NCI-H748 treated with DMSO at 0.1 percent for 48 hours (cell line): ENCODE results near the gene RALGAPB.
"Not testable (repeated sequence)": the region's sequence is repeated elsewhere in the genome, so short reads cannot be mapped to it uniquely, and the experiment has no call there.

ENCODE experiments used
- DNase-seq: peaks from one replicate; lab custom pipeline; 2025; lab: John Stamatoyannopoulos, UW

RALGAPB gene

DNA sequence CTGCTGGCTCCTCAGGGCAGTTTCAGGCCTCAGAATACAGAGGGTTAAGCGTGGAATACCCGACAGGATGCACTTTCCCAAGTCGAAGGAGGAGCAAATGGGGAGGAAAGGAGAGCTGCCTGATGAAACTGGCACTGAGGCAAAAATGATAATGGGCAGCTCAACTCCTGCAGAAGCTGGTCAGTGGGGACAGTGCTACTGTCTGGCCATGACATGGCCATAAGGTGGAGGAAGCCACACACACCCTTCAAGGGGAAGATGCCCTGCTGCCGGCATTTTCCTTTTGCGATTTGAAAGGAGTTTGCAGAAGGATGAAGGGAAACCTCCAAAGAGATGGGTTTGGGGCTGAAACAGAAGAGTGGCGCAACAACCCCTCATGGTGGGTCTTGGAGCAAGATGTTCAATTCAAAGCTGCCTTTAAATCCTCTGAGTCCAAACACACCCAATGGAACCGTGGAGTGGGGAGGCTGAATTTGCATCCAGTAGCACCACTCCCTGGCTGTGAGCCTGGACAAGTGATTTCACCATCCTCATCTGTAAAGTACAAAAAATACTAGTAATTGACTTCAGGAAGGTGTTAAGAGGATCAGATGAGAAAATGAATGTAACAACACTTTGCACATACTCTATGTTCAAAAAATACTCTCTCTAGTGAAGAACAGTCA is 111.6 kb downstream of the RALGAPB start:
- DNase-seq: no peak

DNA sequence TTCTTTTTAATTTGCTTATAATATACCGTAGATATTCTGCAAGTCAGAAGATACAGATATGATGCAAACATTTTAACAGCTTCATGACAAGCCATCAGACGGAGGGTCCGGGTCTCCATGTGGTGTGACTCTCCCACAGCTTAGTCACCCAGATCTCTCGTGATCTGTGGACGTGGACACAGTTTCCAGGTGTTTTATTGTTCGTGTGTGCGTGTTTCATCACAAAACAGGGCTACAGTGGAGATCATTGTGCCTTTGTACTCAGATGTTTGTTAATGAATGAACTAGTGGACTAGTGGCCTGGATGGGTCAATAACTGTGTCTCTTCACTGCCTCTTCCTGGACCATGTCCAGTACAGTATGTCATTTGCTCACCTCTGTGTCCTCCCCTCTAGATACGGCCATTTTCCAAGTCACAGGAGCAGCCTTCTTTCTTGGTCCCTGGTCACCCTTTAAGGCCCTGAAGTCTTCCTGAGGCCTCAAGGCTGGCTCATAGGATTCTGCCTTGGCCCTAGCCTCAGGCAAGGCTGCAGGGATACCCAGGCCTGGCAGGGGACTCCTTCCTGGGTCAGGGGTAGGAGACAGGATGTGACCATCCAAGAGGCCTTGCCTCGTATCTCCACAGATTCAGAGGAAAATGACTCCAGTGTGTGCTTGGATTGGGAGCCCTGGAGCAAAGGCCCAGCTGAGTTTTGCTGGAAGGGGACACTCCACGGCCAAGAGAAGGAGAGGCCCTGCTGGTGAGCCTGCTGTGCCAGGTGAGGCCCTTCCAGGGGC is 112.9 kb downstream of the RALGAPB start:
- DNase-seq: no peak

DNA sequence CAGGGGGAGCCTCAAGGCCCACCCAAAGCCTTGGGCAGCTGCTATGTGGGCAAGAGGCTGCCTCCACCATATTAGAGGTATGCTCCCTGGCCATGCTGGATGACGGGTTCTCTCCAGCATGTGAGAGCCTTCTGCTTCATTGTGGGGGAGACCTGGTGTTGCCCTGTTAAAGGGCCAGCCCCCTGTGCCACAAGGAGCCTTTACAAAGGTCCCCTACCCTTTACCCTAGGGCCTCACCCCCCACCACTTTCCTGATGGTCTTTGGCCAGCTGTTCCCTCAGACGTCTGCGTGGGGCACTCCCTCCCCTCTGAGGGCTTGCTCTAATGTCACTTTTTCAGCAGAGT is 113.5 kb downstream of the RALGAPB start:
- no peak for DNase-seq

DNA sequence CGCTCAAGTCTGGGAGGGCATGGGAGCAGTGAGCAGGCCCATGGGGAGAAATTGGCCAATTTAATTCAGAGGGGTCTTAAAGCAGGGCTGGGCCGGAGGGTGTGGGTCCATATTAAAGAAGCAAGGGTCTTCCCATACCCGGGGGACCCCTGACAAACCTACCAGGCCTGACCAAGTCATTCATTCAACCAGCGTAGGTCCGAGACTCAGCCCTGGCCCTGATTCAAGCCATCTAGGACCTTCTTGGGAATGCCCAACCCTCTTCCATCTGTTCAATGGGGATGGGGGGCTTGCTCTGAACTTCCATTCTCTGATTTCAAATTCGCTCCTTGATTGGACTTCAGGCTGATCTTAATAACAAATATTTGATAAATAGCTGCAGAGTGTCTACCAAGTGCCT is 115.7 kb downstream of the RALGAPB start:
- no peak for DNase-seq

DNA sequence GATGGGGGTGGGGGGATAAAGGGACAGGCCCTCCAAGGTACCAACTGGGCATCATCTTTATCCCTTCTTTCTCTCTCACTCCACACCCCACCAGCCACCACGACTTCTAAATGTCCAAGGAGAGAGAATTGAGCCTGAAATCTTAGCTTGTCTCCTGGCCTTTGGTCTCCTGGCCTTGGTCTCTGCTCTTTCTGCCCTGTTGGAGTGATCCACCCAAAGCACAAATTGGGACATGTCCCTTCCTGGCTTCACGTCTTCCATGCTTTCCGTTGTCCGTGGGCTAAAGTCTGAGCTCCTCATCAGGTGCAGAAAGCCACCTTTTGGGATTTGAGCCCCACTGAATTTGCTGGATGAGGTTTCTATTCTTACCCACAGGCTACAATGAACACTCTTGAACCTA is 116.7 kb downstream of the RALGAPB start:
- no peak for DNase-seq

DNA sequence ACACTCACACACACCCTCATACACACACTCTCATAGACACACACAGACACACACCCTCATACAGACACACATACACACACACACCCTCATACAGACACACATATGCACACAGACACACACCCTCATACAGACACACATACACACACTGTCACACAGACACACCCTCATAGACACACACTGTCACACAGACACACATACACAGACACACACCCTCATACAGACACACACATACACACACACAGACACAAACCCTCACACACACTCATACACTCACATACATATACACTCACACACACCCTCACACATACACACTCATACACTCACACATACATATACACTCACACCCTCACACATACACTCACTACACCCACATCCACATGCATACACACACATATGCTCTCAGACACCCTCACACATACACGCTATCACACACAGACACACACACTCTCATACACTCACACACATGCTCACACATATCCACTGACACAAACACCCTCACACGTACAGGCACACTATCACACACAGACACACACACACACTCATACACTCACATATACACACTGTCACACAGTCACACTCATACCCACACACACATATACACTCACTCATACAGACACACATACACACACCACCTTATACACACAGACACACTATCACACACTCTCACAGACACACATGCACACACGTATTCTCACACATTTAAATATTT is 117.5 kb downstream of the RALGAPB start:
- no peak for DNase-seq

DNA sequence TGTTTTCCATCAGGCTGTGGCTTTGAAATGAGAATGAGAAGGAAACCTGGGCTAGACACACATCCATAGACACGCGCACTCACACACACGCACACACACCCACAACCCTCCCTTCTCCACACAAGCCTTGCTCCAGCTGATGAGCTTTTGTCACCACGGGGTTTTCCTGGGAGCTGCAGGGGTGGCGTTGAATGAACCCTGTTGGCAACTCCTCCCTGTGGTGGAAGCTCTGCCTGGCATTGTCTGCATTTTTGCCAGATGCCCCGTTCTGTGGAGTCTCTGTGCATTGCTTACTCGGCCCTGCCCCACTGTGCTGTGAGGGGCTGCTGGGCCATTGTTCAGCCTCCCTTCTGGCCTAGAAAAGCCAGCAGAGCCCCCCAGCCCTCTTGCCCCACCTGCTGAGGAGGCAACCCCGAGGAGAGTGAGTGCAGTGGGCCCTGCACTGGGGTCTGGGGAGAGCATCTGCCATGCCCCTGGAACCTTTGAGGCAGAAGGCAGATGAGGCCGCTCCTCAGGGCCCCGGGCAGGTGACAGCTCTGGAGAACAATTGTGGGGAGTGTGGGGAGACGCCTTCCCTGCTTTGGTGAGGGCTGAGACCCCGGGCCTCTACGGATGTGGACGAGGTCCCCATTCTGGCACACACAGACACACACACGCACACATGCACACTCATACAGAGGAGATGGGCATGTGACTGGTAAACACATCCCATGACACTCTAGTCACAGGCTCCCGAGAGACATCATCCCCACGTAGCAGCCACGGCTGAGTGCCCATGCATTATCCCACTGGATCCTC is 118.2 kb downstream of the RALGAPB start:
- no peak for DNase-seq

DNA sequence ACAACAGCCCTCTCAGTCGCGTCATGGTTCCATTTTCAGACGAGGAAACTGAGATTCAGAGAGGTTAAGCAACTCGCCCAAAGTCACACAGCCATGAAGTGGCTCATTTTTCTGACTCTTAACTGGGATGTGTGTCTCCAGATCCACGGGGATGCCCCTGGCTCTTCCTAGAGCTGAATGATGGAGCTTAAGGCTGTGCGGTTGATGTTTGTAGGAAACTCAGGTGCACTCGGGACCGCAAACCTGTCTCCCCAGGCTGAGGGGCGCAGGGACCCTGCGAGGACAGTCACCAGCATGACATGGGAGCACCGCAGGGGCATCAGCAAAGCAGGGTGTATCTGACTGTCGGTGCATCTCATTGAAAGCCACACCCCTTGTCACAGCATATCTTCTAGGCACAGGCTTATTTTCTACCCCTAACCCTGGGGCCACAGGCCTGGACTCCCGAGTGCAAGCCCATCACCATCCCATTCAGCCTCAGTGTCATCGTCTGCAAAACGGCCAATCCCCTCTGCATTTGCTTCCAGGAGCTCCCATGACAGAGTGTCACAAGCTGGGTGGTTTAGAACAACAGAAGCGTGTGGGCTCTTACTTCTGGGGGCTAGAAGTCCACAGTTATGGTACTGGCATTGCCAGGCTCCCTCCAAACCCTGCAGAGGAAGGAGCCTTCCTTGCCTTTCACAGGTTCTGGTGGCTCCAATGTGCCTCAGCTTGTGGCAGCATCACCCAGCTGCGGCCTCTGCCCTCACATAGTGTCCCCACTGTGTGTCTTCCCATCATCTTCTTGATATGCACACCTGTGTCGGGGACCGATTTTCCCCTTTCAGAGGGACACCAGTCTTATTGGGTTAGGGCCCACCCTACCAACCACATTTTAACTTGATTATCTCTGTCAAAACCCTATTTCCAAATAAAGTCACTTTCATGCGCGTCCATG is 119.1 kb downstream of the RALGAPB start:
- DNase-seq: no peak

DNA sequence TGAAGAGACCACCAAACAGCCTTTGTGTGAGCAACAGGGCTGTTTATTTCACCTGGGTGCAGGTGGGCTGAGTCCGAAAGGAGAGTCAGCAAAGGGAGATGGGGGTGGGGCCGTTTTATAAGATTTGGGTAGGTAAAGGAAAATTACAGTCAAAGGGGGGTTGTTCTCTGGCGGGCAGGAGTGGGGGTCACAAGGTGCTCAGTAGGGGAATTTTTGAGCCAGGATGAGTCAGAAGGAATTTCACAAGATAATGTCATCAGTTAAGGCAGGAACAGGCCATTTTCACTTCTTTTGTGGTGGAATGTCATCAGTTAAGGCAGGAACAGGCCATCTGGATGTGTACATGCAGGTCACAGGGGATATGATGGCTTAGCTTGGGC is 119.8 kb downstream of the RALGAPB start:
- DNase-seq: not testable (repeated sequence)

DNA sequence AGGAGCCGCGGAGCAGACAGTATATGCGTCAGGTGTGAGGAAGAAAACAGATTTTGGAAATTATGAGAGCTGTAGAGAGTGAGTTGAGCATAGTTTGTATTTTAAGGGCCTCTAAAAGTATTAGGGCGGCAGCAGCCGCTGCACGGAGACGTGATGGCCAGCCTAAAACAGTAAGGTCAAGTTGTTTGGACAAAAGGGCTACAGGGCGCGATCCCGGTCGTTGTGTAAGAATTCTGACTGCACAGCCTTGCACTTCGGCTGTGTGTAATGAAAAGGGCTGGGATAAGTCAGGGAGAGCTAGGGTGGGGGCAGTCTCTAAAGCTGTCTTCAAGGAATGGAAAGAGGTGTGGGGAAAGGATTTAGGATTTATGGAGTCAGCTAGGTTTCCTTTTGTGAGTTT is 121.6 kb downstream of the RALGAPB start:
- DNase-seq: not testable (repeated sequence)

DNA sequence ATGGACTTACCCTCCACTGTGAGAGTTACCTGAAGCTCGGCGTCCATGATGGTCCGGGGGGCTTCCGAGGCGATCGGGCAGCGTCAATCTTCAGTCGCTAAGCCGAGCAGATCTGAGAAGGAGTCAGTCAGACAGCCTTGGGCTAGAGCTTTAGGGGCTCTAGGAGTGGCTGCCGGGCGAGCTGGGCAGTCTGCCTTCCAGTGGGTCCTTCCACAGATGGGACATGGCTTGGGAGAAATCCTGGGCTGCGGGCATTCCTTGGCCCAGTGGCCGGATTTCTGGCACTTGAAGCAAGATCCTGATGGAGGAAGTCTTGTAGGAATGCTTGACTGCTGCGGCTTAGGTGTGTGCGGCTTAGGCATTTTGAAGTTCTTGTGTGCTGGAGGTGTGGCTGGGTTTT is 123.2 kb downstream of the RALGAPB start:
- not testable (repeated sequence) for DNase-seq

DNA sequence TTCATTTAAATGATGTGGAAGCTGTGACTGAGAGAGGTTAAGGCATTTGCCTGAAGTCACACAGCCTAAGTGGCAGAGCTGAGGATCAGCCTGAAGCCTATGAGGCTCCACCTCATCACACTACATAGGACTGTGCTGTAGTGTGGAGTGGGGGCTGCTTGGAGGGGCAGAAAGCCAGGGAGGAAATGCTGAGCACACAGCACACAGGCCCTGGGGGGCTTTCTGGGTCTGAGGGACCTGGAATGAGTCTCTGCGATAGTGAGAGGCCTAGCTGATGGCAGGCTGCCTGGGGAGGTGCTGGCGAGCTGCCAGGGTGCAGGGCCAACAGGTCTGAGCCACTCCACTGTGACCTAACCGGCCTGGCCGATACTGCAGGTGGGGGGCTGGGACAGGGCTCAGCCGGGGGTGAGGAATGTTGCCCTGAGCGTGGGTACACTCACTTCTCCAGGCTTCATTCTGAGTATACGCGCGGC is 126.8 kb downstream of the RALGAPB start:
- DNase-seq: no peak

DNA sequence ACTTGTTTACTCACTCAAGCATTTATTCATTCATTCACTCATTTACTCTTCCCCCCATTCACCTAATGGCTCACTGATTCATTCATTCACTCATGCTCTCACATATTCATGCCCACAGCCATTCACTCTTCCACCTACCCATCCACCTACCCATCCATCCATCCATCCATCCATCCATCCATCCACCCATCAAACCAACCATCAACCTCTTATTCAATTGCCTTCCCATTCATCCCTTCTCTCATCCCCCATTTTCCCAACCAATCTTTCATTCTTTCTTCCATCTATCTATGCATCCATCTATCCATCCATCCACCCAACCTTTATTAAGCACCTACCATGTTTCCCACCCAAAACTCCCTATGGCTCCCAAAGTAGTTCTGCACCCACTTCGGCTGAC is 127.4 kb downstream of the RALGAPB start:
- DNase-seq: no peak

DNA sequence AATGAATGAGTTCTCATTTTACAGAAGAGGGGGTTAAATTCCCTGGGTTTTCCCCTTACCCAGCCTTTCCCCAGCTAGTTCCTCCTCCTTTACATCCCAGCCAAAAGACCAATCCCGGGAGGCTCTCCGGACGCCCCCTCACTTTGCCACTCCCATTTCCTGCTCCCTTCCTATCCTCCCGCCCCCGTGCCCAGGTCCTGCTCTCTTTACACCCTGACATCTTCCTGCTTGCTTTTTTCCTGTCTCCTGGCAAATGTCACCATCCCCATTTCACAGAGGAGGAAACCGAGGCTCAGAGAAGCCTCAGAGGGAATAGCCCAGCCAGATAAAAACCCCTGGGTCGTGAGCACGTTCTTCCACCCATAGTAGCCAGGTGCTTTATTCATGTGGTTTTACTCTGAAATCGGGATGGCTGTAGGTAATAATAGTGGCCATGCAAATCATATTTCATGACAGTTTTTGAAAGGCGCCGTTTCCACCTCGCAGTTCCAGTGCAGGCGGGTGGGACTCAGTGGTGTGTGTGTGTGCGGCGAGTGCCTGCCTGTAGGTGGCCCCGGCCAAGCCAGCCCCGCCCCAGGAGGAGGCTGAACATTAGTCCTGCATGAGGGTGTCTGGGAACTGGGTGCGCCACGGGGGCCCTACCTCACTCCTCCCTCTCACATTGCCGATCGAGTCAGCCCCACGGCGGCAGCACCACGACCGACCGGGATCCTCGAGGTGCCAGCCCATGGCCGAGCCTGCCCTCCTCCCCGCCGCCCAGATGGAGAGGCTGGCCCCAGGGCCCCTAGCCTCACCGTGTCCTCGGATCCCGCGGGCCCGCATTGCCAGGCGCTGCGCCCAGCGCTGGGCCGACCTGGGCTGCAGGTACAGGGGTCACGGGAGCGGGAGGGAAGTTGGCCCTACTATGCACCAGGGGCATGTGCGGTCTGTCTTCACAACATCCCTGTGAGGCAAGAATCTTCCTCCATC is 128.9 kb downstream of the RALGAPB start, which contains the start of gene ARHGAP40:
Gene ARHGAP40, plus strand, starts transcription at position 594 of the 969 bp plus-strand sequence.
- no peak for DNase-seq

DNA sequence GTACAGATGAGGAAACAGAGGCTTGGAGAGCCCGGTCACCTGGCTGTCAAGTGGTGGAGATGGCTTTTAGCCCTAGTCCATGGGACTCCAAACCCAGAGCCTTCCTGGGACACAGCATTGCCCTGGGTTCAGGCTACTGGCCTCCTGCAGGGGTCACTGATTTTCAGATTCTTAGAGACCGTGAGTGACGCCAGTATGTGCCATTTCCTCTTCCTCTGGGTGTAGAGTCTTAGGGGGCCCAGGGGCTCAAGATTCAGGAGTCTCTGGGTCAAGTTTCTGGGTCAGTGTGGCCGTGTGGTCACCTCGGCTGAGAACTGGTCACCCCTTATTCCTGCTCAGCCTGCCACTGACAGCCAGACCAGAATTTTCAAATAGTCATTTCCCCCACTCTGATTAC is 129.5 kb downstream of the RALGAPB start:
- no peak for DNase-seq

DNA sequence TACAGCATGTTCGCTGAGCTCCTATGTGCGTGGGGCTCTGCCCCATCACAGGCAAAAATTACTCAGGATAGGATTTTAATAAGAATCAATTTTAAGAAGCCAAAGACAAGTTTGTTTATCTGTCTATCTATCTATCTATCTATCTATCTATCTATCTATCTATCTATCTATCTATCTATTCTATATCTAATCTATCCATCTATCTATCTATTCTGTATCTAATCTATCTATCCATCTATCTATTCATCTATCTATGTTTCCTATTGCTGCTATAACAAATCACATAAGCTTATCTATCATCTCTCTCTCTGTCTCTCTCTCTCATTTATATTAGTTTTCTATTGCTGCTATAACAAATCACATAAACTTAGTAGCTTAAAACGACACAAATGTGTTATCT is 130.6 kb downstream of the RALGAPB start:
- no peak for DNase-seq

DNA sequence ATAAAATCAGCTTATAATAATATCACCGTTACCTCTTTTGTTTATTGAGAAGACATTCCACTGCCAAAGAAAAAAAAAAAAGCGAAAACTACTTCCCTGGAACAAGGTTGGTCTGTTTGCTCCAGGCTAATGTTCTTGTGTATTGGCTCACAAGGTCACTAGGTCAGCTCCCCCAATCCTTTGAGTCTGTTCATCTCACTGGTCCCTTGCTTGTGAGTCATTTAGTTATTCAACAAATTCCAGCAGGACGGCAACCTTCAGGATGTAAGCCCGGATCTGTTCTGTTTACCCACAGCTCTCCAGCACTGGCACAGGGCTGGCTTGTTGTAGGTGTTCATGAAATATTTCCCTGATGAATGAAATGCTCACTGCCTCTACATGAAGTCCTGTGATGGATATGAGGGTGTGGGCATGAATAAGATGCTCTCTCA is 132.2 kb downstream of the RALGAPB start:
- DNase-seq: no peak

DNA sequence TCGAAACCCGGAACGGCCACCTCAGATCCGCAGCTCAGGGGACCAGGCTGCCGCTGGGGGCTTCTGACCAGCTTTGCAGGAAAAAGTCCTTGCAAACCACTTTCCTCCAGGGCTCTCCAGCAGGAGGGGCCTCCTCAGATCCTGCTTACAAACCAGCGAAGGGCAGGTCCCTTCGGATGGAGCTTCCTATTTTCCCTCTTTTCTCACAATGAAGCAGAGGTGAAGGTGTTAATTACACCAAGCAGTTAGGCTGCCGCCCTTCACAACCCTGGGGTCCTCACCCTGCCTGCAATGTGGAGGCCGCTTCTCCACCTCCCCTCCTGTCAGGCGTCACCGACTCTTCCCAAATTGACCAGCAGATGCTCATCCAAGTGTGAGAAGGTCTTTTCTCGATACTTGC is 134.7 kb downstream of the RALGAPB start:
- no peak for DNase-seq

DNA sequence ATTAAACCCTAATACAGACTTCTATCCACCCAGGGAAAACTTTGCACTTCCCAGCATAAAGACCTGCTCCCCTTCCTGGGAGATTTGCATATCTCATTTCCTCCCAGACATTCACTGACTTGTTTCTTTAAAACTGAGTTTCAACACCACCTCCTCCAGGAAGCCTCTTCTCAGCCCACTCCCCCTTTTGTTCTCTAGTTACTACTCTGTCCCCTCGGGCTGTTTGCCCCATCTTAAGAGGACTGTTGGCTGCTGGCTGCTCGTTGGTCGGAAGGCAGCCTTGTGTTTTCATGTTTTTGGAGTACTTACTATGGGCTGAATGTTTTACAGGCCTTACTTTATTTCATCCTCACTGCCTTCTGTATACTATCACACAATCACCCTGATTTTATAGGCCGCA is 135.5 kb downstream of the RALGAPB start:
- no peak for DNase-seq

DNA sequence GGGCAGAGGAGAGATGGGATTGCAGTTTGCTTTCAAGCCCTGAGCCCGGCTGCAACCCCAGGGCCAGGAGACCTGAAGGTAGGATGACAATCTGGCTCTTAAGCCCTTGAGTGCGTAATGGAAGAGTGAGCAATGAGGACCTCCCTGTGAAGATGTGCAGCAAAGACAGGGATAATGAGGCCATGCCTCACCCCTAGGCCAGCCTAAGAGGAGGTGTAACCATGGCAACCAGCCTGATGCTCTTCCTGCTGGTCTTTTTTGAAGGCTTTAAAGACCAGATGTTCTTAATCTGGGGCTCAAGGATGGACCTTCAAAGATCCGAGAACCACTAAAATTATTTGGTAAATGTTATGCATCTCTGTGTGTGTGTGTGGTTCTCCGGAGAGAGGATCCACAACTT is 137.2 kb downstream of the RALGAPB start:
- DNase-seq: no peak
